ENCODE data around the gene RFX1. TPM values are rescaled to one million over a fixed set of nuclear protein-coding genes. Genes with fewer than 3 reads are reported as not detected.

The RFX1 gene
- total and polyA plus RNA-seq, 2 experiments from 2014 or later, result 1.7 to 2.5 TPM

DNA sequence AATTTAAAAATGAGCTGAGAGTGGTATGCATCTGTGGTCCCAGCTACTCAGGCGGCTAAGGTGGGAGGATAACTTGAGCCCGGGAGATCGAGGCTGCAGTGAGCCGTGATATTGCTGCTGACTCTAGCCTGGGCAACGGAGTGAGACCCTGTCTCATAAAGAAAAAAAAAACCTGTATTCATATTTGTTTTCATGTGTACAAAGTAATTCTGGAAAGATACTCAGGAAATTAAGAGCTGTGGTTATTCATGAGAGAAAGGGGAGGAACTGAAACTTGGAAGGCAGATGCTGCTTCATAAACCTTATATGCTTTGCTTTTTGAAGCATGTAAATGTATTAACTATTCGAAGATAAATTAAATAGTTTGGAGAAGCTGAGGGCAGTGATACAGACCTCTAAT lies 13.0 kb upstream of the RFX1 start:
- Histone ChIP-seq H3K9me2 (ENCODE audit: insufficient read depth) (no peaks in the 10 kb centered on the region), H3K9ac (no peak overlapping the region), H3K27me3 (replicated peaks; ENCODE audit: insufficient read depth) (no peaks in the 10 kb centered on the region), H3K4me3 (no peak overlapping the region), H3K9me3 (ENCODE audit: low read depth) (no peaks in the 10 kb centered on the region), H3K79me2 (ENCODE audit: insufficient read depth) (no peaks in the 10 kb centered on the region), H3K4me2 (ENCODE audit: unreplicated experiment) (no peak overlapping the region), H3F3A (ENCODE audit: insufficient read depth) (no peaks in the 10 kb centered on the region), H3K4me1 (ENCODE audit: insufficient read depth) (peaks cover 3% of the 10 kb centered on the region; the same call in 1 of the 2 replicates), H3K27ac (no peak overlapping the region), H2AFZ (no peak overlapping the region), H4K20me1 (ENCODE audit: insufficient read depth) (no peaks in the 10 kb centered on the region), H3K36me3 (ENCODE audit: low read depth) (no peaks in the 10 kb centered on the region)
- DNase-seq, result no peak
- in situ Hi-C loops (cut with MboI), result no loop called here
- WGBS, 2 experiments (ENCODE audit: low coverage in 1 of 2, low lambda C conversion rate in 2 of 2, missing lambda C conversion rate in 2 of 2), result 58 to 60% methylated on average over 6 of the region's 6 CpGs
- TF ChIP-seq EZH2phosphoT487 (IDR thresholded peaks at IDR 0.05; ENCODE audit: insufficient read depth, low read depth), result no peak
- TF ChIP-seq EZH2 (IDR thresholded peaks at IDR 0.05; ENCODE audit: insufficient read depth, poor library complexity, severe bottlenecking), result no peak

DNA sequence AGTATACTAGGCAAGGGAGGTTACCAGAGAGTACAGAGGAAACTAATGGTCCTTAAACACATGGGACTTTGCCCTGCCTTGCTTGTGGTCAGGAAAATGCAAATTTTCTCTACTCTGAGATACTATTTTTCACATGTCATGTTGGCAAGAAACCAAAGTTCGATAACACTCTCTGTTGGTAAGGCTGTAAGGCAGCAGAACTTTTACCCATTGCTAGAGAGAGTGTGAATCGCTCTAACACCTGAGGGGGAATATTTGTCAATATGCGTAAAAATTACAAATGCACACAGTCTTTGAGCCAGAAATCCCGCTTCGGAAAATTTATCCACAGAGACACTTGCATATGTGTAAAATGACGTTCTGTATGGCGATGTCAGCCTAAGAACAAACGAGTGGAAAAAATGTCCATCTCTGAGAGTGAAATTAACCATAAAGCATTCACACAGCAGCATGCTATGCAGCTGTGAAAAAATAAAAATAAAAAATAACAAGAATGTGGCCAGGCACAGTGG lies 9.5 kb upstream of the RFX1 start:
- no peaks in the 10 kb centered on the region for H3K4me1 ChIP-seq (ENCODE audit: insufficient read depth)
- no peak for DNase-seq
- H3K9me2 ChIP-seq (ENCODE audit: insufficient read depth), result no peaks in the 10 kb centered on the region
- no peaks in the 10 kb centered on the region for H3K27me3 ChIP-seq (replicated peaks; ENCODE audit: insufficient read depth)
- no peak overlapping the region for H3K4me3 ChIP-seq
- no peaks in the 10 kb centered on the region for H3K36me3 ChIP-seq (ENCODE audit: low read depth)
- H2AFZ ChIP-seq, result no peak overlapping the region
- no peak overlapping the region for H3K4me2 ChIP-seq (ENCODE audit: unreplicated experiment)
- WGBS, 2 experiments (ENCODE audit: low coverage in 1 of 2, low lambda C conversion rate in 2 of 2, missing lambda C conversion rate in 2 of 2), result 71 to 74% methylated on average over 8 of the region's 8 CpGs
- no peaks in the 10 kb centered on the region for H3F3A ChIP-seq (ENCODE audit: insufficient read depth)
- no peaks in the 10 kb centered on the region for H4K20me1 ChIP-seq (ENCODE audit: insufficient read depth)
- TF ChIP-seq EZH2phosphoT487 (IDR thresholded peaks at IDR 0.05; ENCODE audit: insufficient read depth, low read depth), result no peak
- in situ Hi-C loops (cut with MboI), result no loop called here
- no peaks in the 10 kb centered on the region for H3K79me2 ChIP-seq (ENCODE audit: insufficient read depth)
- no peak overlapping the region for H3K27ac ChIP-seq
- no peaks in the 10 kb centered on the region for H3K9me3 ChIP-seq (ENCODE audit: low read depth)
- no peak overlapping the region for H3K9ac ChIP-seq

DNA sequence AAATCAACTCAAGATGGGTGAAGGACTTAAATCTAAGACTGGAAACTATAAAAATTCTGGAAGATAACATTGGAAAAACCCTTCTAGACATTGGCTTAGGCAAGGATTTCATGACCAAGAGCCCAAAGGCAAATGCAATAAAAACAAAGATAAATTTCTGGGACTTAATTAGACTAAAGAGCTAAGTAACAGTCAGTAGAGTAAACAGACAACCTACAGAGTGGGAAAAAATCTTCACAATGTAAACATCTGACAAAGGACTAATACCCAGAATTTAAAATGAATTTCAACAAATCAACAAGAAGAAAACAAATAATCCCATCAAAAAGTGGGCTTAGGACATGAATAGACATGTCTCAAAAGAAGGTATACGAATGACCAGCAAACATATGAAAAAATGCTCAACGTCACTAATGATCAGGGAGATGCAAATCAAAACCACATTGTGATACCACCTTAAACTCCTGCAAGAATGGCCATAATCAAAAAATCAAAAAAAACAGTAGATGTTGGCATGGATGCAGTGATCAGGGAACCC lies 6.3 kb upstream of the RFX1 start:
- no peaks in the 10 kb centered on the region for H4K20me1 ChIP-seq (ENCODE audit: insufficient read depth)
- no peak overlapping the region for H3K27ac ChIP-seq
- WGBS, 2 experiments (ENCODE audit: low coverage in 1 of 2, low lambda C conversion rate in 2 of 2, missing lambda C conversion rate in 2 of 2), result 27 to 30% methylated on average over 2 of the region's 2 CpGs
- H3K9me3 ChIP-seq (ENCODE audit: low read depth), result no peaks in the 10 kb centered on the region
- H3K4me1 ChIP-seq (ENCODE audit: insufficient read depth), result no peaks in the 10 kb centered on the region
- no peak for TF ChIP-seq EZH2phosphoT487 (IDR thresholded peaks at IDR 0.05; ENCODE audit: insufficient read depth, low read depth)
- TF ChIP-seq EZH2 (IDR thresholded peaks at IDR 0.05; ENCODE audit: insufficient read depth, poor library complexity, severe bottlenecking), result no peak
- in situ Hi-C loops (cut with MboI), result no loop called here
- no peak overlapping the region for H3K9ac ChIP-seq
- H3K36me3 ChIP-seq (ENCODE audit: low read depth), result no peaks in the 10 kb centered on the region
- H3K4me3 ChIP-seq, result no peak overlapping the region
- no peak overlapping the region for H2AFZ ChIP-seq
- no peaks in the 10 kb centered on the region for H3K27me3 ChIP-seq (replicated peaks; ENCODE audit: insufficient read depth)
- DNase-seq, result no peak
- H3K4me2 ChIP-seq (ENCODE audit: unreplicated experiment), result no peak overlapping the region
- H3K9me2 ChIP-seq (ENCODE audit: insufficient read depth), result no peaks in the 10 kb centered on the region
- H3F3A ChIP-seq (ENCODE audit: insufficient read depth), result no peaks in the 10 kb centered on the region
- no peaks in the 10 kb centered on the region for H3K79me2 ChIP-seq (ENCODE audit: insufficient read depth)

DNA sequence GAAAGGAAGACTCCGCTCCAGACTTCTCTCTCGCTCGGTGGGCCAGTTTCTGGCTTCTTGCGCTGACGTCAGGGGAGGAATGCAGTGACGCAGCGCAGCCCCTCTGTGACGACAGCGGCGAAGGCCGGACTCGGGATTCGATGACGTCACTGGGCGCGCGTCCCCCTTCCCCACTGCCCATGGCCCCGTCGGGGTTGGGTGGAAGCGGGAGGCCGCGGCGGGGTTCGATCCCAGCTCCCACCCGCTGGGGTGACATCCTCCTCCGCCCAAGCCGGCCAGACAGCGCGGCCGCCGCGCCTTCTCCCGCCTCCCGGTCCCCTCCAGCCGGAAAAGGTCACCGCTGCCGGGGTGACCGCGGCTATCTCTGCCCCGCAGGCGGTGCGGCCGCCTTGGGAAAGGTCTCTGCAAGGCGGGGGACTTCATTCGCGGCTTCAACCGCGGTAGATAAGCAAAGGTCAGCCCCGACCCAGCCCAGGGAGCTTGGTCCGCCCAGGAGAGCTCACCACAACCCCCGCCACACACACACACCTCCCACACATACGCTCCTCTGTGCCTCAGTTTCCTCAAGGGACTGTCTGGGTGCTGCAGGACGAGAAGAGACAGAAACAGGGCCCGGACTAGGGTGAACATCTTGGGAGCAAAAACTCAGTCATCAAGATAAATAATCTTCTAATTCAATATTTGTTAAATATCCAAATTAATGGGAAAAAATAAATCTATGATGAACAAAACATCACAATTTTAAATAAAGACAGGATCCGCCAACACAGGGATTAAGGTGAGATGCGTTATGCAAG lies 844 bp upstream of the RFX1 start:
- DNase-seq, result no peak
- peak overlapping the region; percentile 81 for H3K4me3 ChIP-seq
- H4K20me1 ChIP-seq (ENCODE audit: insufficient read depth), result no peaks in the 10 kb centered on the region
- H3K9me3 ChIP-seq (ENCODE audit: low read depth), result no peaks in the 10 kb centered on the region
- in situ Hi-C loops (cut with MboI), result no loop called here
- peaks cover 21% of the 10 kb centered on the region for H3F3A ChIP-seq (ENCODE audit: insufficient read depth)
- WGBS, 2 experiments (ENCODE audit: low coverage in 1 of 2, low lambda C conversion rate in 2 of 2, missing lambda C conversion rate in 2 of 2), result 4 to 6% methylated on average over 38 to 47 of the region's 56 CpGs
- TF ChIP-seq EZH2 (IDR thresholded peaks at IDR 0.05; ENCODE audit: insufficient read depth, poor library complexity, severe bottlenecking) (no peak), EZH2phosphoT487 (IDR thresholded peaks at IDR 0.05; ENCODE audit: insufficient read depth, low read depth) (no peak)
- H2AFZ ChIP-seq, result peak overlapping the region; percentile 85
- H3K27me3 ChIP-seq (replicated peaks; ENCODE audit: insufficient read depth), result no peaks in the 10 kb centered on the region
- H3K9ac ChIP-seq, result peak overlapping the region; percentile 99
- no peaks in the 10 kb centered on the region for H3K36me3 ChIP-seq (ENCODE audit: low read depth)
- H3K4me1 ChIP-seq (ENCODE audit: insufficient read depth), result peaks cover 15% of the 10 kb centered on the region; the same call in 1 of the 2 replicates
- H3K27ac ChIP-seq, result peak overlapping the region; percentile 94
- H3K79me2 ChIP-seq (ENCODE audit: insufficient read depth), result 0 out of 2 replicates have a peak, but pooled peaks cover 5% of the 10 kb centered on the region
- H3K9me2 ChIP-seq (ENCODE audit: insufficient read depth), result no peaks in the 10 kb centered on the region
- peak overlapping the region; percentile 89 for H3K4me2 ChIP-seq (ENCODE audit: unreplicated experiment)

Measured in GM23248 (cell line).